HG03097 (cell line): ENCODE results near the gene MRPL12.
"Not testable (repeated sequence)": the region's sequence is repeated elsewhere in the genome, so short reads cannot be mapped to it uniquely, and the experiment has no call there.

ENCODE experiments used
- ATAC-seq: cut with Tn5 transposase; IDR thresholded peaks from one replicate; pipeline ENCODE4 v1.9.1; 2021; ENCODE audit not compliant: unreplicated experiment, low FRiP score

MRPL12 gene

DNA sequence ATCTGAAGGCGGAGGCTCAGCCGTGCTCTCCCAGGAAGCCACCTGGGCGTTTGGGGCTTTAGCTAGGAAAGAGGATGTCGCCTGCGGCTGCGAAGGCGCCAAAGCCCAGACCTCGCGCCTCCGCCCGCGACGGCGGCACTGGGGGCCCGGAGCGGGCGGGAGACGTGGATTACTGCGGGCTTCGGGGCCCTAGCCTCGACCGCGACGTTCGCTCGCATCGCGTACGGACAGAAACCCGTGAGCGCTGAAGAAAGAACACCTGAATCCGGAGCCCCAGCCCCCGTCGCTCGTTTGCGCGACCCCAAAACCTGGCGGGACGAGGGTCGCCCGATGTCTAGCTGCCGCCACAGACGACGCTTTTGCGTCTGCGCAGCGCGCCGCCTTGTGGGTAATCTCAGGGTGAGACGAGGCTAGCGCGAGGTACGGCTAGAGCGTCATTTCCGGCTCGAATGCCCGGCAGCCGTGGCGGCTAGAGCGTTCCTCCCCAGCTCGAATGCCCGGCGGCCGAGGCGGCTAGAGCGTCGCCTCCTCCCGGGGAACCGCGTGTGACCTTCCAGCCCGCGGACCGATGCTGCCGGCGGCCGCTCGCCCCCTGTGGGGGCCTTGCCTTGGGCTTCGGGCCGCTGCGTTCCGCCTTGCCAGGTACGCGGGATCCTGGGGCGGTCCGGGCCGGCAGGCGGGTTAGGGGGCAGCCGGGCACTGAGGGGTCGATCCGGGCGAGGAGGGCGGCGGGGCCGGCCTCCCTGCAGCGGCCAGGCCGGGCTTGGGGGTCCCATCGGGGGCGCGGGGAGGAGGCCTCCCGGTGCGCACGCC lies at the start of gene MRPL12:
TSS of gene MRPL12 (plus strand) at position 434 of the 813 bp plus-strand sequence. CDS start at position 569, 135 bp downstream.
- peak; percentile 65 for ATAC-seq

DNA sequence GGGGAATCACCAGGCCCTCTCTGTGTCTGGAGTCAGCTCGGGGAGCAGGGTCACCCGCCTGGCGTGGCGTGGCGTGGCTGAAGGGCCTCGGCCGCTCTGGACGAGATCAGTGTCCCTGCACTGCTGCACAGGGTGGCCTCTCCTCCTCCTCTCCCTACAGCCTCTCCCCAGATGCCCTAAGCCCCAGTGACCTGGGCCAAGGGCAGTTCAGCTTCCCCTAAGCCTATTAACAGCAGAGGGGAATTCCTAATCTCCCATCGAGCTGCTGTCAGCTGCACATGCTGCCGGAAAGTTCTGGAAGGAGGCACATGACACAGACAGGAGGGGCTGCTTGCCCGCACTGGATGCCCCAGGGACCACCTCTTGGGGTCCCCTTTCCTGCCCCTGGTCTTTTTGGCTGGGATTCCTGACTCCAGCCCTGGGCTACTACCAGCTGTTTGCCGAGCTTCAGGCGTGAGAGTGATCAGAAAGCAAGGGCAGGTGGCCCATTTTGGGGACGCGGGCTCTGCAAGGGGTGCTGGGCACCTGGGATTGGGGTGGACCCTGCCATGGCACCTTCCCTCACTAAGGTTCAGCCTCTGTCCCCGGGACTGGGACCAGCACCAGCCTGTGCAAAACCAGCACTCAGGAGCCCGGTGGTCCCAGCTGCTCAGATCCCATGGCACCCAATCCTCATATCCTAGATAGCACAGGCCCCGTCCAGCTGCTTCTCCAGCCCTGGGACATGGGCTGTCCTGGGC lies 47.6 kb upstream of the MRPL12 start:
- no peak for ATAC-seq

DNA sequence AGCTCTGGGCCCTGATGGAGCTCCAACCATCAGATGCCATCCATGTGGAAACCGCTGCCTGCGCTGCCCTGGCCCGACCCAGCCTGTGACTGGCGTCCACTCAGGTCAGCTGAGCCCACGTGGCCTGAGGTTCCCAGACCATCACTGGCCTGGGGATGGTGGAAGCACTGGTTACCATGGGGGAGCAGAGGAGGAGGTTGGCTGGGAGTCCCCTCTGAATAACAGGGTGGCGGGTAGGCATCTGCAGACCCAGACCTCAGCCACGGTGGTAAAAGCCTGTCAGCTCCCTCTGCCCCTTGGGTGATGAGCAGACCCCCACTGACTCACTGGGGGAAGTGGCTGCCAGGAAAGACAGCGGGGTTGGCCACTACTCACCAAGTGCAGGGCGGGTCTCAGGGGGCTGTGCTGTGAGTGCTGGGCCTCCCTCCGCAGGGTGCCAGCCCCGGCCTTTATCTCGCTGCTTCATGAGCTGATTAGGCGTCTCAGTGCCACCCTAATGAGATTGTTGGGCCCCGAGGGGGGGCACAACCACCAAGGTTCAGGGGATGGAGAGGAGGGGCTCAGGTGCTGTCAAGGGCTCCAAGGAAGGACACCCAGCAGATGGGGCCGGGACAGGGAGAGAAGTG lies 46.9 kb upstream of the MRPL12 start, which contains the start of gene PDE6G:
TSS of gene PDE6G (minus strand) at position 425 of the 626 bp plus-strand sequence. CDS start 3,237 bp downstream, outside the sequence.
- ATAC-seq = no peak

DNA sequence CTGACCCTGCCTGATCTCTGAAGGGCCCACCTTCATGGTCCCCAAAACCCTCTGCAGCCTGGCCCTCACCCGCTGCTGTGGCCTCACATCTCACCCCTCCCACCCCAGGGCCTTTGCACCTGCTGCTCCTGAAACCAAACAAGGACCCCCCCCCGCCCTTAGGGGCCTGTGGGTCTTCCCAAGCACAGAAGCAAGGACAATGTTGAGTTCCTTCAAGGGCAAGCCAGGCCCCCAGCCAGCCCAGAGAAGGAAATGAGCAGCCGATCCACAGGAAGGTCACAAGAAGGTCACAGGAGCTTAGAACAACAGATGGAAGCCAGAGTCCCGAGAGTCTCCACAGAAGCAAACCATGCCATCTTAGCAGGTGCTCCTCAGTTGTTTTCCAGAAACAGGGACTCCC lies 46.3 kb upstream of the MRPL12 start:
- ATAC-seq = no peak

DNA sequence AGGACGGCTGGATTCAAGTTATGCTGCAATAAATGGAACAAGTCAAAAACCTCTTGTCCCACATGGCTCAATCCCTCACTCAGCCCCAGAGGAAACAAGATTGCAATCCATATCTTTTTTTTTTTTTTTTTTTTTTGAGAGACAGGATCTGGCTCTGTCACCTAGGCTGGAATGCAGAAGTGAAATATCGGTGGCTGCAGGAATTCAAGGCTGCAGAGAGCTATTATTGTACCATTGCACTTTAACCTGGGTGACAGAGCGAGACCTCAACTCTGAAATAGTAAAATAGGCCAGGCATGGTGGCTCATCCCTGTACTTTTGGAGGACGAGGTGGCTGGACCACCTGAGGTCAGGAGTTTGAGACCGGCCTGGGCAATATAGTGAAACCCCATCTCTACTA lies 44.1 kb upstream of the MRPL12 start:
- ATAC-seq = no peak

DNA sequence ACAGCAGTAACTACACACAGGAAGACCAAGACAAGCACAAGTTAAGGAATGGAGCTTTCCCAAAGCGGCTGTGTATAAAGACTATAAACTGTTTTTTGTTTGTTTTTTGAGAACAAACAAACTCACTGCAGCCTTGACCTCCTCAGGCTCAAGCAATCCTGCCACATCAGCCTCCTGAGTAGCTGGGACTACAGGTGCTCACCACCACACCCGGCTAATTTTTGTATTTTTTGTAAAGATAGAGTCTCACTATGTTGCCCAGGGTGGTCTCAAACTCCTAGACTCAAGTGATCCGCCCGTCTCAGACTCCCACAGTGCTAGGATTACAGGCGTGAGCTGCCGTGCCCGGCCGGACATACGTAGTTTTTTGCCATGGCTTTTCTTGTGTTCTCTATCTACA lies 42.7 kb upstream of the MRPL12 start:
- ATAC-seq = no peak

DNA sequence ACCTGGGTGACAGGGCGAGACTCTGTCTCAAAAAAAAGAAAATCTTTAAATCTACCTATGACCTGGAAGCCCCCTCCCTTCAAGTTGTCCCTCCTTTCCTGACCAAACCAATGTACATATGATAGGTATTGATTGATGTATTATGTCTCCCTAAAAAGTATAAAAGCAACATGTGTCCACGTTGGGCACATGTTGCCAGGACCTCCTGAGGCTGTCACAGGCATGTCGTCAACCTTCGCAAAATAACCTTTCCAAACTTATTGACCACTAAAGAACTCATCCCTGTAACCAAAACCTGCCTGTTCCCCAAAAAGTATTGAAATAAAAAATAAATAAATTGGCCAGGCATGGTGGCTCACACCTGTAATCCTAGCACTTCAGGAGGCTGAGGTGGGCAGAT lies 41.2 kb upstream of the MRPL12 start:
- no peak for ATAC-seq

DNA sequence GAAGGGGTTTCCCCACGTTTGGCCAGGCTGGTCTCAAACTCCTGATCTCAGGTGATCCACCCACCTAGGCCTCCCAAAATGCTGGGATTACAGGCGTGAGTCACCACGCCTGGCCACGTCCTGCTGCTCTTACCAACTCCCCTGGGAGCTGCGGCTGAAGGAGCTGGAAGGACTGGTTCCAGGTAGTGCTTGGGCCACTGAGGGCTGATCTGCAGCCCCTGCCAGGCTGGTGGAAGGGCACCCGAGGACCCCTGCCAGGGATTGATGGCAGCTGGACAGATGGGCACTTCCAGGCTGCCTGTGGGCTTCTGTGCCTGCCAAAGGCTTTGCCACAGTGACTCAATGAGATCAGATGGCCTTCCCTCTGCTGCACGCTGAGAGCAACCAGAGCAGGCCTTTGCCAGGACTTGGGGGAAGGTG lies 39.1 kb upstream of the MRPL12 start:
- ATAC-seq = no peak

DNA sequence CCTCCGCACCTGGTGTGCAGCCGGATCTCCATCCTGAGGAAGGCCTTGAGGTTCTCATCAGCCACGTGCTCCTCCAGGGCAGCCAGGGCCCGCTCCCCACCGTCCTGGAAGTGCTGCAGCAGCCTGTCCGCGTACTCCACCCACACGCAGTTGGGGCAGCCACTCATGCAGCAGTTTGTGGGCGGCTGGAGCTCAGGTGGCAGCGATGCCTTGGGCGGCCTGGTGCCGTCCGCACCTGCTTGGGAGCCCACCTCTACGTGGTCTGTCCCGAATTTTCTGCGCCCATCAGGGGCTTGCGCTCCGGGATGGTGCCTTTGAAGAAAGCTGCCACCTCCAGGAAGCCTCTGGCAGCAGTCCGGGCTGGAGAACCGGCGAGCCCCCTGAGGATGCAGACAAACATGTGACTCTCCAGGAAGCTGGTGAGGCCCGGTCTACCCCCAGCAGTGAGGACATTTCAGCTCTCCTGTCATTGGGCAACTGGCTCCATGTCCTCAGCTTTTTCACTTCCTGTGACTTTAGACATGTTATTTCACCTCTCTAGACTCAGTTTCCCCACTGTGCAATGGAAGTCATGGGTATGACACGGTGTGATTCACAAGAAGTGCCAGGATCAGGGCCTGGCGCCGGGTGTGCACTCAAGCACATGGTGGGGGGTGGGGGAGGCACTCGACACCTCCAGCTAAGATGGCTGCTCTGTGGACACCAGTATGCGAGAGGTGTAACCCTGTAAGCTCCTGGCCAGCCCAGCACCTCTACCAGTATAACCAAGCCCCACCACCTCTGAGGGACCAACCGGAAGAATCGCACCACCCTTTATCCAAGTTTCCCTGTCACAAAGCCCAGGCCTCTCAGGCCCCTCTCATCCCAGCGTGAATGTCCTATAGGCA lies 37.7 kb upstream of the MRPL12 start:
- no peak for ATAC-seq

DNA sequence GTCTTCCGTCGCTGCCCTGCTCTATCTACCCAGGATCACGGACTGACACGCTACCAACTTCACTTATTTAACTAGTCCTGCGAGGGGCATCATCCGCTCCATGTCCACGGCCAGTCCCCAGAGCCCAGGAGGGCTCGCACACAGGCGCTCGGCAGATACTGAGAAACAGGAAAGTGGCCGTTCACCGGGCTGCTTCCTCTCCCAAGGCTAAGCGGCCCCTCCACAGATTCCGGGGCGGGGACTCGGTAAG lies 37.1 kb upstream of the MRPL12 start:
- peak; percentile 8 for ATAC-seq

DNA sequence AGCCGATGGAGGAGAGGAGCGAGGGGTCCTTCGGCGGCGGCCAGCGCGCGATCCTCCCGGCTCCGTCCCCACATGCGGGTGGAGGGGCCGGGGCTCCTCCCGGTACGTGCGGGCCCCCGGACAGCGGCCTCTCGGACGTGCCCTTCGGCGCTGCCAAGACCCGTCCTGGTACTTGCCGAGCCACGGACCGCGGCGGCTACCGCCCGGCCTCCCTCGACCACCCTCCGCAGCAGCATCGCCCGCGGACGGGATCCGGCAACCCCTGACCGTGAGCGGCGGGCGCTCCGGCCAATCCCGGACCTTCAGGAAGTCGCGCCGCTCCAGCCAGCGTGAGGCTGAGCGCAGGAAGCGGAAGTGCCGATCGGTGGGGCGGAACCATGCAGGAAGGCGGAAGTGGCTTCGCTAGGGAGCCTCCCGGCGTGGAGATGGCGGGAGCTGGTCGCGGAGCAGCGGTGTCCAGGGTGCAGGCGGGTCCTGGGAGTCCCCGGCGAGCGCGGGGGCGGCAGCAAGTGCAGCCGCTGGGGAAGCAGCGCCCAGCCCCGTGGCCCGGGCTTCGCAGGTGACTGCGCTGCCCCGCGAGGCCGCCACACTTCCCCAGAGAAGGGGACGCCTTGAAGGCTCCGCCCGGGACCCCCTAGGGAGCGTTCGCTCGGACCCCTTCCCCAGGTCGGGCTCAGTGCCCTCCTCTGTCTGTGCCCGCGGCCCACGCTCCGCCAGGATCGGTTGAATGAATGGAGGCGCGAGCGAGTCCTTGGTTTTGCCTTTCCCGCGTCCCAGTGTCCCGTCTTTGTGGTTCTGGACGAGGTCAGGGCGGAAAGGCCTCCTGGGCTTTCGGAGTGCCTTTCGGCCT lies 36.6 kb upstream of the MRPL12 start, which contains the start of the genes CCDC137 and OXLD1:
TSS of gene CCDC137 (plus strand) at position 396 of the 850 bp plus-strand sequence. CDS start at position 426, 30 bp downstream.
TSS of gene OXLD1 (minus strand) at position 264 of the 850 bp plus-strand sequence. CDS start at position 236, 28 bp downstream.
- peak; percentile 83 for ATAC-seq

DNA sequence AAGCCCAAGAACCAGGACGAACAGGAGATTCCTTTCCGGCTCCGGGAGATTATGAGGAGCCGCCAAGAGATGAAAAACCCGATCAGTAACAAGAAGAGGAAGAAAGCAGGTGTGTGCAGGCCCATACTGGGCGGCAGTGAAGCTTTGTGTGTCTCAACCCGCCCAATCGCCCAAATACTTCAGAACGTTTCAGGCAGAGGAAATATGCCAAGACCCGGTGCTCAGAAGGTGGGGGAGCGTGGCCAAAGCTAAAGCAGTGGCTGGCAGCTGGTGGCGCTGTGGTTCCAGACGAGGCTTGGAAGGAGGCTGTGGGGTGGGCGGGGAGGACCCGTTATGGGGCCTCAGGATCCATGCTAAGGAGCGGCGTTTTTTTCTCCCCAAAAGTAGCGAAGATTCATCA lies 35.4 kb upstream of the MRPL12 start:
- ATAC-seq = no peak

DNA sequence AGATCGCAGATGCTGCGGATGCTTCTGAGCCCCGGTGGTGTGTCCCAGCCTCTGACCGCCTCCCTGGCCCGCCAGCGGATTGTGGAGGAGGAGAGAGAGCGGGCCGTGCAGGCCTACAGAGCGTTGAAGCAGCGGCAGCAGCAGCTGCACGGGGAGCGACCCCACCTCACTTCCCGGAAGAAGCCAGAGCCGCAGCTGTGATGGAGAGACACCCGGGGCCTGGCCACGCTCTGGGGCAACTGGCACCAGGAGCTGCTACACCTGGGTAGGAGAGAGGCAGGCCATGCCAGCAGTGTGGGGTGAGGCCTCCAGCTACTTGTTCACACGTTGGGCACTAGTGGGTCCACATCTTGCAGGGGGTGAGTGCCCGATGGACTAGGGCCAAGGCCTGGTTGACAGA lies 30.7 kb upstream of the MRPL12 start:
- ATAC-seq = no peak

DNA sequence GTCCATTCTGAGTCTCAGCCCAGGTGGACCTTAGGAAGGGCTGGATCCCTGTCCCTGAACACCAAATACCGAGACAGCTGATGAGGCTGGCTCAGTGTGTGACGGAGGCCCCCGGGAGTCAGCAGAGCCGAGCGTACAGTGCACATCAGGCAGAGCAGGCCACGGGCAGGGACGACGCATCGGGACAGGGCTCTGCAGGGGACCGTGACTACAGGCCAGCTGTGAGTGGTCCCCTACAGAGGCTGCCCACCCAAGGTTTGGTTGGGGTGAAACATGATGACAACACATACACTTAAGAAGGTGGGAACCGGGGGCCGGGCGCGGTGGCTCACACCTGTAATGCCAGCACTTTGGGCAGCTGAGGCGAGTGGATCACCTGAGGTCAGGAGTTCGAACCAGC lies 30.2 kb upstream of the MRPL12 start:
- ATAC-seq = no peak

DNA sequence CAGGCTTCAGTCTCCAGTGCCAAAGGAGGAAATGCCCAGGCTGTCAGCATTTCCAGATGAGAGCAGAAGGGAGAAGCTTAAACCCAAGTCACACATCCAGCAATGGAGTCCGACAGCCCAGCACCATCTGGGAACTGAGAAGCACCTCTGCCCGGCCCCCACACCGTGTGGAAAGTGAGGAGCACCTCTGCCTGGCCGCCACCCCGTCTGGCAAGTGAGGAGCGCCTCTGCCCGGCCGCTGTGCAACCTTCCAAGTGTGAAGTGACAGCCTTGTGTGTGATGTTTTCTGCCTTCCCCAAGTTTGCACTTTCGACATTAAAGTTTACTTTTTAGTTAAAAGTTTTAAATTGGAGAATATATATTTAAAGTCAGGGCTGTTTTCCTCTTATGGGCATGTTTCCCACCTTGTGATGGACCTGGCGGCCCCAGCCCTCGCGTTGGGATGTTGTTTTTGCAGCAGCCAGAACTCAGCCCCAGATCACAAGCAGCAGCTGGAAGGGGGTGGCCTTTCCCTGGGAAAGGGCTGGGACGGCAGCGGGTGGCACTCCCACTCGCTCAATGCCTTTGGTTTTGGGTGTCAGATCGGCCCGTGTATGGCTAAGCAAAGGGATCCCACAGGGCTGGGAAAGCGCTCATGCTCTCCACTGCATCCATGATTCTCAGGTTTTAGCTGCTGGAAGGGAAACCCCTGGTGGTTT lies 29.5 kb upstream of the MRPL12 start:
- ATAC-seq = no peak

DNA sequence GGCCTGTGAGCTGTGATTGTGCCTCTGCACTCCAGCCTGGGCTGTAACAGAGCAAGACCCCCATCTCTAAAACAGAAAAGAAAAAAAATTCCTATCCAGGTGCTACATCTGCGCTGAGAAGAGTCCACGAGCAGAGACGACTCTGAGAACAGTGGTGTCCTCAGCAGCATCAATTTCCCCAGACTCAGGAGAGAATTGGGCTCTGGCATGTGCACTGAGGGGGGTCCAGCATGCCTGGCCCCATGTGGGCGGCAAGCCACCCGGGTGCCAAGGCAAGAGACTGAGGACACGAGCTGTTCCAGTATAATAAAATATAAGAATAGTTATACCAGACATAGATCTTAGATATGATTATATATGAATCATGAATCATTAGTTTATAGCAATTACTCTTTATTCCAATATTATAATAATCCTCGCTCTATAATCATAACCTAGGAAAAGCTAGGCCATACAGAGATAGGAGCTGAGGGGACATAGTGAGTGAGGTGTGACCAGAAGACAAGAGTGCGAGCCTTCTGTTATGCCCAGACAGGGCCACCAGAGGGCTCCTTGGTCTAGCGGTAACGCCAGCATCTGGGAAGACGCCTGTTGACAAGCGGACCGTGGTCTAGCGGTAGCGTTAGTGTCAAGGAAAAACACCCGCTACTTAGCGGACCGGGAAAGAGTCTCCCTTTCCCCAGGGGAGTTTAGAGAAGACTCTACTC lies 27.5 kb upstream of the MRPL12 start:
- not testable (repeated sequence) for ATAC-seq

DNA sequence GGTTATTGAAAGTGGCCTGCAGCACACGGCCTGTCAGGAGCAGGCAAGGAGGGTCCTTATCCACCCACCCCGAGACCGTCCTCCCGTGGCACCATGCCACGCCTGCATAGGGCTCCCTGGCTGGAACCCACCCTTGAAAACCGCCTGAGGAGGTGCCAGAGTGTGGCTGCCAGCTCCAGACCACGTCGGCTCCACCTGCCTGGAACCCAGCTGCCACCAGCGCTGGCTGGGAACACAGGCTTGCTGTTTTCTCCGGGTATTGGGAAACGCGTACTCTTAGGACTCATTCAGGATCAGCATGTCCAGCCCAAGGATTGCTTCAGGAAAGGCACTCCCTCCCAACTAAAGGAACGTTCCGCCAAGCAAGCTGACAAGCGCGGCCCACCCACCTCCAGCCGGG lies 26.3 kb upstream of the MRPL12 start:
- ATAC-seq = no peak

DNA sequence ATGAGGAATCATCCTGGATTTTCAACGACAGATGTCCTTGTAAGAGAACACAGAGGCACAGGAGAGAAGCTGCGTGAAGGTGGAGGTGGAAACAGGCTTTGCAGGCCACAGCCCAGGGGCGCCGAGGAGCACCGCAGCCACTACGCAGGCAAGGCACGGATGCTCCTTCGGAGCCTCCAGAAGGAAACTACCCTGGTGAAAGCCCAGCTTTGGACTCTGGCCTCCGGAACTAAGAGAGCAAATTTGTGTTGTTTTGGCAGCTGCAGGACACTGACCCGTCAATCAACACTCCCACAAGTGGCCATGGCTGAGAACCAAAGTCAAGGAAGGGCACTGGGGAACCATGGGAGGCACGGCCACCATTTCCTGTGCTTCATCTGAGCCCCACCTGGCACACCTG lies 23.0 kb upstream of the MRPL12 start:
- ATAC-seq = no peak
